GM21786 (cell line): ENCODE measurements around the gene URAD.

Source experiments
- ATAC-seq: cut with Tn5 transposase; IDR thresholded peaks from one replicate; pipeline ENCODE4 v1.9.1; 2021; ENCODE audit not compliant: unreplicated experiment

URAD gene

DNA sequence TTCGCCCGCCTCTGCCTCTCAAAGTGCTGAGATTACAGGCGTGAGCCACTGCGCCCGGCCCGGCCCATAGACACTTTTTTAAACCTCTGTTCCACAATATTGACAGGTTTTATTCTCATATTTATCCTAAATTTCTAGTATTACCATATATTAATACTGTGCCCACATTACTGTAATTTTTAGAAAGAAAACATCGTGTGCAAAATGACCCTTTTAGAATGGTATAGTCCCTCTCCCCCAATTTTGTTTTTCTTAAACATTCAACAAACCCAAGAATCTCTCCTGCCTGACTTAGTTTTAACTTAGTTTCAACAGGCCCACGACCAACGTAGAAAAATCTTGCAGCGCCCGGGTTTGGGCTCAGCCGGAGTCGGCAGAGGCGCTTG is 28.5 kb downstream of the URAD start:
- no peak for ATAC-seq

DNA sequence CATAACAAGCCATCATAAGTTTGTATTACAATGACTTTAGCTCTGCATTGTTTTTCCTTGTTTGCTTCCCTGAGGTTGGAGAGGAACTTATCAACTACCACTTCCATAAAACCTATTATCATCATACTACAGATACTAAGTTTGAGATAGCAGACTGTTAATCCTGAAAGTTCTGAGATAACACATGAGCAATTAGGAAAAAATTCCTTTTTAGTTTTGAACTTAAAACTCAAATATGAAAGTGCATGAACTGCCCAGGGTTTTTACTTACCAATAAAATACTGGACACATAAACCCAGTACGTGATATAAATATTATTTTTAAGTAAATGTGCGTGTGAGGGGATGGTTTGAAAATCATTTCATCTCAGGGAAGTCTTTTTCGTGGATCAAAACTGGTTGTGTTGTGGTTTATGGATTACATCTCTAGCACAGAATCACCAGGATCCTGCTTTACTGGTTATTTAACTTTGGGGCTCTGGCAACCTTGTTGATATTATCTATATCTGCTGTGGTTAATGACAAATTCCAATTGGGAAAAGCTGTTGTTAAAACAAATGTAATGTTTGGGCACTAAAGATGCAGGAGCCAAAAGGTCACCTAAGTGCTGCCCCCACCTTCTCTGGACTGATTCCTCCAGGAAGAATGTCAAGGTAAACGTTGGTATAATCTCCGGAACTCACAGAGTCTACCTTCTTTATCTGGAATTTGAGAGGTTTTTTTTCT is 31.8 kb downstream of the URAD start:
- ATAC-seq: no peak

DNA sequence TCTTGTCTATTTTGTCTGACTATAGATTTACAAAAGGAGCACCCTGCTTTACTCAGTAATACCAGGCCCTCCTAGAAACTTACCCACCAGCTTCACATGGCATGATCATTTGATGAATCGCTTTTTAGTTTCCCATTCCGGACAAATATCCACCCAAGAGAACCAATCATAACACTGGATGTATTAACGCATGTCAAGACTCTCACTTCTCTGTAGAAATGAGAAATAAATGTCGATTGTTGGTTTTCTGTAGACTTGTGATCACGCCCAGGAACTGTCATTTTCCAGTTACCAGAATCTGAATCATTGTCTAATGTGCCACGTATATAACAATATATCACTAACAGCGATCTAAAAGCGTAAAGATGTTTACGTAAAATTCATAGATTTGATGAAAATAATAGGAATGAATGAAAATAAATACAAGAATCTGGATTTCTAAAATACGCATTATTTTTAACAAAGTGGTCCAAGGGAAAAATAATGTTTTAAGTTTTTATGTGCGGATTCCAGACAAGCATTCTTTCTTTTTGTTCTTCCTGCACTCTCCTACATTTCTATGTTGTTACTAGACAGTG is 33.4 kb downstream of the URAD start:
- no peak for ATAC-seq

GRCh38 chr13:27954406-27954851 is 34.1 kb downstream of the URAD start:
- ATAC-seq: peak; percentile 12

- ATAC-seq: peak; percentile 72
Observed at GRCh38 chr13:27953676-27954405, 34.7 kb downstream of the URAD start.

DNA sequence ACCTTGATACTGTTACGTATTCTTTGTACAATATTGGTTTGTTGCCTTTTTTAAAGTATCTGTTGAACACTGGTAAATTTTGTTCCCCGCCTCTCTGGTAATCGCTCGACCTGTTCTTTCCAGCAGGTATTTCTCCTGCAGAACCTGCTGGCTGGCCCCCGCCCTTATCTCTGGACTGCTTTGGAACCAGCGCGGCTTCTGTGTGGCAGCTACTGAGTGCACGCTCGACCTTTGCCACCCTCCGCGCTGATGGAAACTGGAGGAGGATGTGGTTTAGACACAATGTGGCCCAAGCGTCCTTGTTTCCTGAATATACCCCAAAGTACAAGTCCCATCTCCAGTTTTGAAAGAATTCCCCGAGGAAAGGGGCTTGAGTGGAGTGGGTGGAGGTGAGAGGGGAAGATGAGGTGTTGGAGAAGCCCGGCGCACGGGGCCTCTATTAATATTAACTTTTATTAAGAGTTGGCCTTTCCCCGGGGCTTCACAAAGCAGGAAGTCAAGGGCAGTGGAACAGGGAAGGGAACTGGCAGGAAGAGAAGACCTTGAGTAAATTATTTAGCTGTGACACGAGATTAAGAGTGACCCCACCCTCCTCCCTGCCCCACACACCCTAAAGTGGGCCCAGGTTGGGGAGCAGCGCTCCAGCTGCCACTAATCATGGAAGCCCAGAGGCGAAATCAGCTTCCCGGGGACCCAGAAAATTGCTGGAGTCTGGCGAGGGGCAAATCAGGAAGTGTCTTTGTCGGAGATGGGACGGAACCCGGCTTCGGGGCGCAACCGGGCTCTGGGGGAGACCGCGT is 35.4 kb downstream of the URAD start:
- no peak for ATAC-seq

DNA sequence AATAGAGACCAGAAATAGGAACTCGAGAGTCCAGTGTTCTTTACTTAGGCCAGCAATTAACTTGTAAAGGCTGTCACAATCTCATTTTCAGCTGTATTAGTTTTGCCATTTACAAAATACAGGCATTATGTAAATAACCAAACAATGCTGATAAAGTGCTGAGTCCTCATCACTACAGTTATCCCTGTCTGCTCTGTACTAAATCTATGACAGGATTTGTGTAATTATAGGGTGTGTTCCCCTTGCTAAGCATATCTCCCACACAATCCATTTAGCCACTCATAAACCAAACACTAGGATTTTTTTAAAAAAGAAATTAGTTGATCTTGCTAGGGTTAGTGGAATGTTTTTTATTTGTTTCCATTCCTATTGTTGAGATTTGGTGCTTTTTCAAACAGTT is 45.5 kb downstream of the URAD start:
- no peak for ATAC-seq

- no peak for ATAC-seq
Observed at GRCh38 chr13:27933580-27934328, 54.7 kb downstream of the URAD start.

GRCh38 chr13:27933118-27933517 is 55.4 kb downstream of the URAD start:
- no peak for ATAC-seq

GRCh38 chr13:27929868-27930267 is 58.6 kb downstream of the URAD start:
- no peak for ATAC-seq

DNA sequence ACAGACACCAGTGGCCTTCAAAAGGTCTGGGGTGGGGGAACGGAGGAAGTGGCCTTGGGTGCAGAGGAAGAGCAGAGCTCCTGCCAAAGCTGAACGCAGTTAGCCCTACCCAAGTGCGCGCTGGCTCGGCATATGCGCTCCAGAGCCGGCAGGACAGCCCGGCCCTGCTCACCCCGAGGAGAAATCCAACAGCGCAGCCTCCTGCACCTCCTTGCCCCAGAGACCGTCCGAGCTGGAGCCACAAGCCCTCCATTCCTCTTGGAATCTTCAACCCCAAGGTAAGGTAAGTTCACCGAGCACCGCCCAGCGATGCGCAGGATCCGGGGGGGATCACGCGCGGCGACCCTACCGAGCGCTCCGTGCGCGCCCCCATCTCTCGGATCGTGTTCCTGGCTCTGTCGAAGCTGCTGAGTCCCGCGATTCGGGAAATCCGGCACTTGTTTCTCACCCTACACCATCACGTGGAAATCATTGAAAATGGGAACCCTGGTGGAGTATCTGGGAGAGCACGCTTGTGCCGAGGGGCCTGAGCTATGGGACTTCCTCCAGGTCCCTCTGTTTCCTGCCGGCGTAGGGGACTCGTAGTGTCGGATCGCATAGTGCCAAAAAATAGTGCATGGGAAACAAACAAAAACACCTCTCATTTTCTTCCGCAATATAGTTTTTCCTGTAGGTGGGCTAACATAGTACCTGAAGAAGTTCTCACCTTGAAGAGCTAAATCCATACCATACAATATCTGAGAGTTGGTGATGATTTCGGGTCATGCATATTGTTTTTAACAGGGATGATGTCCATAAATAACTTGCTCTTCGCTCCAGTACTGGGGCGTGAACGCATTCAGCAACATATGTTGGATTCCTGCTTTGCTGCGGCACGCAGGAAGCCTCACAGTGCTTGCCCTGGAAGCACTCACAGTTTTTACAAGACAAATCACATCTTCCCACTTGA is 59.4 kb downstream of the URAD start:
- ATAC-seq: no peak

DNA sequence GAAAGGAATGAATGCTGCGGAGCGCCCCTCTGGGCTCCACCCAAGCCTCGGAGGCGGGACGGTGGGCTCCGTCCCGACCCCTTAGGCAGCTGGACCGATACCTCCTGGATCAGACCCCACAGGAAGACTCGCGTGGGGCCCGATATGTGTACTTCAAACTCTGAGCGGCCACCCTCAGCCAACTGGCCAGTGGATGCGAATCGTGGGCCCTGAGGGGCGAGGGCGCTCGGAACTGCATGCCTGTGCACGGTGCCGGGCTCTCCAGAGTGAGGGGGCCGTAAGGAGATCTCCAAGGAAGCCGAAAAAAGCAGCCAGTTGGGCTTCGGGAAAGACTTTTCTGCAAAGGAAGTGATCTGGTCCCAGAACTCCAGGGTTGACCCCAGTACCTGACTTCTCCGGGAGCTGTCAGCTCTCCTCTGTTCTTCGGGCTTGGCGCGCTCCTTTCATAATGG is 60.1 kb downstream of the URAD start:
- no peak for ATAC-seq
